Measurements from ENCODE around the gene SPOCK1. TPM values are rescaled to one million over a fixed set of nuclear protein-coding genes. Genes with fewer than 3 reads are reported as not detected.

SPOCK1 gene
- total and polyA plus RNA-seq, 9 of the 15 experiments (the other 6 are each of a cell fraction or from before 2014, with no cell fraction given): 0.01 to 0.35 (median 0.04) TPM; not detected in 6

- DNase-seq (ENCODE audit: extremely low read depth in 1 of 4, low spot score in 3 of 4): no peak
- H3K9me1 ChIP-seq (ENCODE audit: control insufficient read depth, insufficient read depth, low read length): no peaks in the 10 kb centered on the region
- no peak for FAIRE-seq
- H3K79me2 ChIP-seq (ENCODE audit: control insufficient read depth, insufficient read depth, low read length): no peaks in the 10 kb centered on the region
- no peak for ATAC-seq
- POLR2A ChIA-PET: no interaction called here
- H3K36me3 ChIP-seq (ENCODE audit: control insufficient read depth, insufficient read depth, low read length): no peaks in the 10 kb centered on the region
- CTCF ChIA-PET (ENCODE audit: low intra/inter-chr PET ratio): no interaction called here
- no peaks in the 10 kb centered on the region for H3K9me3 ChIP-seq (replicated peaks; ENCODE audit: control insufficient read depth, insufficient read depth, low read depth, low read length)
- in situ Hi-C loops (cut with MboI): no loop called here
- no peak overlapping the region for H3K4me3 ChIP-seq
- H3K27ac ChIP-seq (ENCODE audit: extremely low read depth, low read depth, low read length): no peak overlapping the region
- H2AFZ ChIP-seq (ENCODE audit: low read depth, low read length): no peak overlapping the region
- no TSS peak for BruUV-seq (replicated peaks)
- 0% methylated on average over 4 of the region's 4 CpGs for WGBS (ENCODE audit: insufficient coverage, low coverage, missing lambda C conversion rate)
- no peaks in the 10 kb centered on the region; a peak in 1 of 5 replicates for H3K27me3 ChIP-seq (ENCODE audit: control insufficient read depth in 2 of 2, insufficient read depth in 2 of 2, low read length in 2 of 2)
- no peaks in the 10 kb centered on the region for H3K4me1 ChIP-seq (replicated peaks in 1 of 2; ENCODE audit: control insufficient read depth in 2 of 2, insufficient read depth in 2 of 2, low read length in 2 of 2)
- H3K9ac ChIP-seq (ENCODE audit: insufficient read depth in 1 of 2, low read depth in 2 of 2, low read length in 2 of 2): no peak overlapping the region
- TF ChIP-seq ZNF589 (CRISPR knock-in tag; IDR thresholded peaks at IDR 0.05; ENCODE audit: low read depth) (no peak), ZFP1 (CRISPR knock-in tag; IDR thresholded peaks at IDR 0.05) (no peak), THRAP3 (IDR thresholded peaks at IDR 0.05; ENCODE audit: borderline replicate concordance) (no peak), ATF7 (IDR thresholded peaks at IDR 0.05) (no peak), IRF1 (CRISPR knock-in tag; IDR thresholded peaks at IDR 0.05; ENCODE audit: borderline replicate concordance) (no peak), XRCC4 (IDR thresholded peaks at IDR 0.05; ENCODE audit: extremely low read depth, insufficient read depth, insufficient read length) (no peak), USF2 (CRISPR knock-in tag; IDR thresholded peaks at IDR 0.05) (no peak), CBX2 (IDR thresholded peaks at IDR 0.05; ENCODE audit: insufficient read depth, low read length, poor library complexity, severe bottlenecking) (no peak), ETV1 (tag; conservative IDR thresholded peaks at IDR 0.05; ENCODE audit: low read depth) (no peak), RAD21 (CRISPR knock-in tag; conservative IDR thresholded peaks at IDR 0.05 in 1 of 2, IDR thresholded peaks at IDR 0.05 in 1 of 2) (no peak), NEUROD1 (IDR thresholded peaks at IDR 0.05; ENCODE audit: borderline replicate concordance, low read depth, low read length, partially characterized antibody) (no peak)
- H3K4me2 ChIP-seq (ENCODE audit: insufficient read depth, low read length): no peak overlapping the region
- intact Hi-C loops (cut with micrococcal nuclease): no loop called here
- H4K20me1 ChIP-seq (replicated peaks; ENCODE audit: control insufficient read depth, insufficient read depth, low read length): no peaks in the 10 kb centered on the region
Measured at GRCh38 chr5:136984772-136985446, 514.2 kb downstream of the SPOCK1 start.
